HEK293 (cell line): ENCODE measurements around the gene PRKD1.
A peak's percentile ranks its signal among the peaks of the same experiment; 100 is the strongest.

ENCODE experiments used
- CTCF ChIA-PET: fragments of 350-600 bp; formaldehyde crosslinking; extraction: SDS; loops from one replicate; lab custom pipeline; 2021; ENCODE audit warnings: antibody characterized with exemption; lab: Yijun Ruan, JAX
- POLR2A ChIA-PET: fragments of 300-600 bp; formaldehyde crosslinking; extraction: SDS; loops from one replicate; lab custom pipeline; 2020; ENCODE audit warnings: antibody characterized with exemption, inconsistent platforms; lab: Yijun Ruan, JAX
- H3K27ac ChIP-seq: fragments of 200-500 bp; sonication (Bioruptor generic); 2 replicates; pipeline ENCODE4 v1.5.1; 2014; ENCODE audit warnings: low read depth, low read length, control low read depth, inconsistent platforms; ENCODE audit errors: extremely low read depth
- H3K36me3 ChIP-seq, 2 experiments: fragments of 200-500 bp in 1 of 2; sonication (Bioruptor generic) in 1 of 2; 1 replicate in 1 of 2; 2 replicates in 1 of 2; pipeline ENCODE4 v1.5.1; 2014 to 2017; ENCODE audit warnings: inconsistent platforms in 2 of 2, low read length in 2 of 2; ENCODE audit not compliant: control insufficient read depth in 2 of 2, insufficient read depth in 1 of 2
- H3K4me1 ChIP-seq: fragments of 200-500 bp; sonication (Bioruptor generic); 2 replicates; pipeline ENCODE4 v1.5.1; 2014; ENCODE audit warnings: mild to moderate bottlenecking, low read length, inconsistent platforms; ENCODE audit not compliant: control insufficient read depth, insufficient read depth
- H3K4me3 ChIP-seq: 2 replicates; pipeline ENCODE4 v1.5.1; 2011; ENCODE audit warnings: low read depth, mild to moderate bottlenecking, control low read depth, low read length, moderate library complexity
- H3K9me3 ChIP-seq: fragments of 200-500 bp; sonication (Bioruptor generic); 2 replicates; pipeline ENCODE4 v1.5.1; 2014; ENCODE audit warnings: low read depth, low read length, inconsistent platforms; ENCODE audit not compliant: control insufficient read depth, insufficient read depth
- FEZF1 ChIP-seq: fragments of 450-650 bp; formaldehyde crosslinking; IDR thresholded peaks from 2 replicates; pipeline ENCODE4 v1.5.1; 2016; ENCODE audit warnings: missing biosample characterization, missing genetic modification characterization
- ZBTB17 ChIP-seq: fragments of 450-650 bp; formaldehyde crosslinking; IDR thresholded peaks from 2 replicates; pipeline ENCODE4 v1.5.1; 2016; ENCODE audit warnings: missing biosample characterization, missing genetic modification characterization
- ZBTB48 ChIP-seq: fragments of 450-650 bp; formaldehyde crosslinking; IDR thresholded peaks from 2 replicates; pipeline ENCODE4 v1.5.1; 2016; ENCODE audit warnings: missing biosample characterization, missing genetic modification characterization
- ZNF184 ChIP-seq: fragments of 450-650 bp; IDR thresholded peaks from 2 replicates; pipeline ENCODE4 v1.5.1; 2018; ENCODE audit warnings: missing biosample characterization, mild to moderate bottlenecking, missing genetic modification characterization
- ZNF324 ChIP-seq: fragments of 450-650 bp; formaldehyde crosslinking; IDR thresholded peaks from 2 replicates; pipeline ENCODE4 v1.5.1; 2016; ENCODE audit warnings: missing biosample characterization, missing genetic modification characterization
- ZNF366 ChIP-seq: fragments of 450-650 bp; formaldehyde crosslinking; conservative IDR thresholded peaks from 2 replicates; pipeline ENCODE4 v1.5.1; 2016; ENCODE audit warnings: missing biosample characterization, missing genetic modification characterization
- ZNF423 ChIP-seq: fragments of 450-650 bp; formaldehyde crosslinking; IDR thresholded peaks from 2 replicates; pipeline ENCODE4 v1.5.1; 2016; ENCODE audit warnings: missing biosample characterization, missing genetic modification characterization
- ZNF473 ChIP-seq: fragments of 450-650 bp; formaldehyde crosslinking; IDR thresholded peaks from 2 replicates; pipeline ENCODE4 v1.5.1; 2017; ENCODE audit warnings: missing biosample characterization, missing genetic modification characterization
- ZNF48 ChIP-seq: fragments of 450-650 bp; formaldehyde crosslinking; IDR thresholded peaks from 2 replicates; pipeline ENCODE4 v1.5.1; 2016; ENCODE audit warnings: missing biosample characterization, missing genetic modification characterization
- ZNF561 ChIP-seq: fragments of 450-650 bp; IDR thresholded peaks from 2 replicates; pipeline ENCODE4 v1.5.1; 2018; ENCODE audit warnings: missing biosample characterization, missing genetic modification characterization, borderline replicate concordance
- ZNF623 ChIP-seq: fragments of 450-650 bp; formaldehyde crosslinking; IDR thresholded peaks from 2 replicates; pipeline ENCODE4 v1.5.1; 2016; ENCODE audit warnings: missing biosample characterization, missing genetic modification characterization
- ZNF624 ChIP-seq: fragments of 450-650 bp; formaldehyde crosslinking; IDR thresholded peaks from 2 replicates; pipeline ENCODE4 v1.5.1; 2017; ENCODE audit warnings: missing biosample characterization, missing genetic modification characterization
- ZNF654 ChIP-seq: fragments of 450-650 bp; formaldehyde crosslinking; IDR thresholded peaks from 2 replicates; pipeline ENCODE4 v1.5.1; 2016; ENCODE audit warnings: low read depth, missing biosample characterization, missing genetic modification characterization
- ZNF747 ChIP-seq: fragments of 450-650 bp; formaldehyde crosslinking; IDR thresholded peaks from 2 replicates; pipeline ENCODE4 v1.5.1; 2016; ENCODE audit warnings: missing biosample characterization, missing genetic modification characterization
- TF ChIP-seq, protein P1 (sequence below): fragments of 450-650 bp; formaldehyde crosslinking; IDR thresholded peaks from 2 replicates; pipeline ENCODE4 v1.5.1; 2016; ENCODE audit warnings: missing biosample characterization, missing genetic modification characterization
- TF ChIP-seq, protein P2 (sequence below): fragments of 450-650 bp; formaldehyde crosslinking; IDR thresholded peaks from 2 replicates; pipeline ENCODE4 v1.5.1; 2017; ENCODE audit warnings: missing biosample characterization, missing genetic modification characterization

Gene PRKD1

DNA sequence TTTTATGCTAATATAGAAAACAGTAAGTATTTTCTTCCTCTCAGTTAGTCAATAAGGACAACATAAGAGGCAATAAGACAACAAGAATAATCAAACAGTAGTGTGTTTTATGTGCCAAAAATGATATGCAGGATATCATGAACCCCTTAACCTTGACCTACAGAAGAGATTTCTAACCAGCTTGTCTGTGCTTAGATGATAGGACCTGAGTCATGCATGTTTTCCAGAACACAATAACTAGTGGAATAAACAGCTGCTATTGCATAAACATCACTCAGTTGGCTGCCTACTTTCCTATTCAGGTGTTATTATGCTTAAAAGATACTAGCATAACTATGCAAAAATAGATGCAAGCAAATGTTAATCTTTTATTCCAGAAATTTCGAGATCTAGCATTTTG, 282.5 kb downstream of the PRKD1 start (continued):
- TF ChIP-seq, protein P1, sequence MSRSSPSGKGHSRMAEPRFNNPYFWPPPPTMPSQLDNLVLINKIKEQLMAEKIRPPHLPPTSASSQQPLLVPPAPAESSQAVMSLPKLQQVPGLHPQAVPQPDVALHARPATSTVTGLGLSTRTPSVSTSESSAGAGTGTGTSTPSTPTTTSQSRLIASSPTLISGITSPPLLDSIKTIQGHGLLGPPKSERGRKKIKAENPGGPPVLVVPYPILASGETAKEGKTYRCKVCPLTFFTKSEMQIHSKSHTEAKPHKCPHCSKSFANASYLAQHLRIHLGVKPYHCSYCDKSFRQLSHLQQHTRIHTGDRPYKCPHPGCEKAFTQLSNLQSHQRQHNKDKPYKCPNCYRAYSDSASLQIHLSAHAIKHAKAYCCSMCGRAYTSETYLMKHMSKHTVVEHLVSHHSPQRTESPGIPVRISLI (tag by site-specific recombination): no peak
- TF ChIP-seq, all 188 proteins: peak for 0

DNA sequence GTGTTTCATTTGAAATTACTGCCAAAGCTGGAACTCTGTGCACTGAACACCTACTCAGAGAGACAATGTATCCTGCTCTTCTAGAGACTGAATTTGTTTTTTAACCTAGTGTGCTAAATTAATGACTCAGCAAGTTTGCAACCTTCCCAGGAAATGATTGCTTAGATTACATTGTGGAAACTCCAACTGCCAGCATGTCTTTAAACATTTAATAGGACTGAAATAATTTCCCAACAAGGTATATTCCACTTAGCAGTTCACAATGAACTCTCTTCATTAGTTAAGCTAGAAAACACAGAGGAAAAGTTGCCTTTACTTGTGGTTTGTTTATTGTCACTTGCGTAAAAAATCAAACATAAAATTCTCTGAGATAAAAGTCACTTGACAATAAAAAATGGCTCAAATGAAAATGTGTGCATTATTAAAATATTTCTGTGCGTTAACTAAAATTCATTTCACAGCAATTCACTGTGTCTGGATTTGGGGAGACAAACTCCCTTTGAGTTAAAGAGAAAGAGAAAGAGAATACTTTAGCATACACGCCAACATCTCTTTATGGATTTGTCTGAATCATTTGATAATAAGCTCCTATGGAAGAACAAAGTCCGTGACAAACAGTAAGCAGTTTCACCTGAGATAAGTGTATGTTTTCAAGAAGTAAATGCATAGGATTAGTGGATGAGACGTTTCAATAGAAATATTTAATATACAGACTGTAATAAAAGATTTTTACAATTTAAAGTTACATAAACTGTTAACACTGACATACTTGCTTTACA, 284.0 kb downstream of the PRKD1 start:
- Histone ChIP-seq H3K9me3 (no peaks in the 10 kb centered on the region), H3K4me3 (no peak overlapping the region), H3K27ac (no peak overlapping the region)
- no peak for TF ChIP-seq ZNF366 (tag by site-specific recombination)
- TF ChIP-seq ZNF48 (tag by site-specific recombination): no peak
- TF ChIP-seq ZBTB17: no peak
- TF ChIP-seq ZNF473: no peak
- no peak for TF ChIP-seq ZNF624 (tag by site-specific recombination)
- no peak for TF ChIP-seq ZNF184 (tag by site-specific recombination)
- TF ChIP-seq, protein P2, sequence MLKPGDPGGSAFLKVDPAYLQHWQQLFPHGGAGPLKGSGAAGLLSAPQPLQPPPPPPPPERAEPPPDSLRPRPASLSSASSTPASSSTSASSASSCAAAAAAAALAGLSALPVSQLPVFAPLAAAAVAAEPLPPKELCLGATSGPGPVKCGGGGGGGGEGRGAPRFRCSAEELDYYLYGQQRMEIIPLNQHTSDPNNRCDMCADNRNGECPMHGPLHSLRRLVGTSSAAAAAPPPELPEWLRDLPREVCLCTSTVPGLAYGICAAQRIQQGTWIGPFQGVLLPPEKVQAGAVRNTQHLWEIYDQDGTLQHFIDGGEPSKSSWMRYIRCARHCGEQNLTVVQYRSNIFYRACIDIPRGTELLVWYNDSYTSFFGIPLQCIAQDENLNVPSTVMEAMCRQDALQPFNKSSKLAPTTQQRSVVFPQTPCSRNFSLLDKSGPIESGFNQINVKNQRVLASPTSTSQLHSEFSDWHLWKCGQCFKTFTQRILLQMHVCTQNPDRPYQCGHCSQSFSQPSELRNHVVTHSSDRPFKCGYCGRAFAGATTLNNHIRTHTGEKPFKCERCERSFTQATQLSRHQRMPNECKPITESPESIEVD (tag by site-specific recombination): peak; percentile 52
- TF ChIP-seq, all 188 proteins: peak for 1
- ChIA-PET POLR2A (no interaction called here), CTCF (interaction anchor here (0.6 kb wide), 1 partner anchor 344 kb away, joined by 3 read pairs; no protein-coding TSS in a partner anchor)
- Histone ChIP-seq H3K4me1 (peaks cover 4% of the 10 kb centered on the region; the same call in 1 of the 2 replicates), H3K36me3 (no peaks in the 10 kb centered on the region)

DNA sequence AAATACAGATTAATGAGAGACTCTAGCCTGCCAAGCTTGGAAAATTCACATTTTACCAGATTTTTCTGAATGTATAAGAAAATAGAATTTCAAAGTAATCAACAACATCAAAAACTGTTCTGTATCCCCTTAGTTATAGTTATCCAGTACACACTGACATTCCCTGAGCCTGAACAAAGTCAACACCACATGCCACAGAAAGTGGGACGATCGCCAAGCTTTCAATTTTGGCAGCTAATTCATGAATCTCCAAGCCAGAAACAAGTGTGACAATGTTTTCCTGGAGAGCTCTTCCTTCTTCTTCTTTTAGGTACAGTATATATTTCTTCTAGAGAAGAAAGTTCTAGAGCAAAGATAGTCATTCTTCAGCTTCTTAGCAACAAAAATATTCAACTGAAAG, 290.2 kb downstream of the PRKD1 start:
- H3K36me3 ChIP-seq: peaks cover 0 to 6% of the 10 kb centered on the region in 2 experiments; a peak in 1 of 3 replicates
- H3K4me1 ChIP-seq: peaks cover 13% of the 10 kb centered on the region
- TF ChIP-seq ZNF623 (no peak), ZNF561 (tag by site-specific recombination) (no peak), ZNF654 (no peak), ZNF324 (tag by site-specific recombination) (no peak), ZNF423 (tag by site-specific recombination) (no peak), ZBTB48 (tag by site-specific recombination) (peak; percentile 38; the same call in 1 of the 2 replicates)
- ChIA-PET CTCF (interaction anchor here (0.6 to 1.2 kb wide), 3 partner anchors 10 to 441 kb away, joined by 3 to 5 read pairs (median 4); no protein-coding TSS in a partner anchor), POLR2A (no interaction called here)
- H3K27ac ChIP-seq: no peak overlapping the region
- no peak overlapping the region for H3K4me3 ChIP-seq
- H3K9me3 ChIP-seq: no peaks in the 10 kb centered on the region

DNA sequence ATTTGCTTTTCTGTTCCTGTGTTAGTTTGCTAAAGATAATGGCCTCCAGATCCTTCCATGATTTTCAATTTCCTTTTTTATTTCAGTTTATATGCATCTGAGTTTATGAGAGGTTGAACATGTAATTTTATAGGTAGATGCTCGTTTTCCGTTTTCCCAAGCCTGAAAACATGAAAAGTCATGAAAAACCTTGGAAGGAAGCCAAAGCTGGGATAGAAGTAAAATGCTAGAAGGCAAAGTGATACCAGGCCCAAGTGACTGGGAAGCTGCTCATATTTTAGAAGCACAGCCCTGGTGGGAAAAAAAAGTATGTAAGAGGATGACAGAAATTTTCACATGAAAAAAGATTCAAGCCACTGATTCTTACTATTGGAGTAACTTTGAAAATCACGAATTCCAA, 290.8 kb downstream of the PRKD1 start:
- H3K27ac ChIP-seq: no peak overlapping the region
- CTCF ChIA-PET: interaction anchor here (0.6 kb wide), 1 partner anchor 10 kb away, joined by 3 read pairs; no protein-coding TSS in a partner anchor
- no peak overlapping the region for H3K4me3 ChIP-seq
- H3K9me3 ChIP-seq: no peaks in the 10 kb centered on the region
- peaks cover 0 to 6% of the 10 kb centered on the region in 2 experiments; a peak in 2 of 3 replicates for H3K36me3 ChIP-seq
- TF ChIP-seq FEZF1 (tag by site-specific recombination) (peak; percentile 53), ZNF747 (tag by site-specific recombination) (no peak)
- TF ChIP-seq, all 188 proteins: peak for 1
- H3K4me1 ChIP-seq: peaks cover 13% of the 10 kb centered on the region
- POLR2A ChIA-PET: no interaction called here
